Epithelial cell of umbilical artery (primary cell): Measurements from ENCODE around the gene CHTF8. TPM values are rescaled to one million over a fixed set of nuclear protein-coding genes. Genes with fewer than 3 reads are reported as not detected.

Source experiments
- total RNA-seq: library from RNA; depleted of rRNA; stranded (reverse); fragments of >200 nt; gene quantifications from 2 replicates; pipeline ENCODE4 v1.2.3, GENCODE V29; 2014

Gene CHTF8, protein sequence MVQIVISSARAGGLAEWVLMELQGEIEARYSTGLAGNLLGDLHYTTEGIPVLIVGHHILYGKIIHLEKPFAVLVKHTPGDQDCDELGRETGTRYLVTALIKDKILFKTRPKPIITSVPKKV
- total RNA-seq: 59.1 and 66.9 TPM in 2 replicates

DNA sequence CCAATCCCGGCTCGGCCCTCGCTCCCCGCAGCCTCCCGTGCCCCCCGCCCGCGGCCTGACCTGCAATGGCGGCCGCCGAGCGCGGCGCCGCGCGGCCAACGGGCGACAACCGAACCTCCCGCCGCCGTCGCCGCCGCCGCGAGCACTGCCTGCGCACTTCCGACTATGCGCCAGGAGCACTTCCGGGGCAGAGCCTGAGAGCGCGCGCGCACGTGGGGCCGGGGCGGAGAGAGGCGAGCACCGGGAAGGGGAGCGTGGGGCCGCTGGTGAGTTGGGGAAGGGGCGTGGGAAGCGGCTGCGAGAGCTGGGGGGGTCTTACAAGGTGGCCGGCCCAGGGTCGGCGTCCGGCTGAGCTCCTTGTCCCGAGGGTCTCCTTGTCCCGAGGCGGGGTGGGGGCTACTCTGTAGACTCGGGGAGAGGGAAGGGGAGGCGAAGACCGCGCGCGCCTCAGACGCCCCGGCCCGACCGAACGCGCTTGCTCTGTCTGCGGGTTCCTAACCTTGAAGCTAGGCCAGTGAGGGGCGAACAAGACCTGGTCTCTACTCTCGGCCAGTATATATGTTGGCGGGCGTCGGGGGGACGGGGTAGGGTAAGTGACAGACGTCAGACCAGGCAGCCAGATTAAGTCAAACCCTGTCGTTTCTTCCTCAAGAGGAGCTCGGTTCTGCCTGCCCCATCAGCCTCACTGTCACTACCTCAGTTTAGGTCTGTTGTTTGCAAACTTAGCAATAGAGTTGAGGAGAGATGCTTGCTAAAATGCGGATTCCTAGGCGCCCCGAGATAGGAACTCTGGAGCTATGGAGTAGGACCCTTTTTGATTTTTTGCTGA lies at the start of gene CHTF8, which contains the start of gene UTP4:
TSS of gene CHTF8 (minus strand) at position 165 of the 829 bp plus-strand sequence. CDS start 11,130 bp downstream, outside the sequence.
TSS of gene UTP4 (plus strand) at position 226 of the 829 bp plus-strand sequence. CDS start 811 bp downstream, outside the sequence.

DNA sequence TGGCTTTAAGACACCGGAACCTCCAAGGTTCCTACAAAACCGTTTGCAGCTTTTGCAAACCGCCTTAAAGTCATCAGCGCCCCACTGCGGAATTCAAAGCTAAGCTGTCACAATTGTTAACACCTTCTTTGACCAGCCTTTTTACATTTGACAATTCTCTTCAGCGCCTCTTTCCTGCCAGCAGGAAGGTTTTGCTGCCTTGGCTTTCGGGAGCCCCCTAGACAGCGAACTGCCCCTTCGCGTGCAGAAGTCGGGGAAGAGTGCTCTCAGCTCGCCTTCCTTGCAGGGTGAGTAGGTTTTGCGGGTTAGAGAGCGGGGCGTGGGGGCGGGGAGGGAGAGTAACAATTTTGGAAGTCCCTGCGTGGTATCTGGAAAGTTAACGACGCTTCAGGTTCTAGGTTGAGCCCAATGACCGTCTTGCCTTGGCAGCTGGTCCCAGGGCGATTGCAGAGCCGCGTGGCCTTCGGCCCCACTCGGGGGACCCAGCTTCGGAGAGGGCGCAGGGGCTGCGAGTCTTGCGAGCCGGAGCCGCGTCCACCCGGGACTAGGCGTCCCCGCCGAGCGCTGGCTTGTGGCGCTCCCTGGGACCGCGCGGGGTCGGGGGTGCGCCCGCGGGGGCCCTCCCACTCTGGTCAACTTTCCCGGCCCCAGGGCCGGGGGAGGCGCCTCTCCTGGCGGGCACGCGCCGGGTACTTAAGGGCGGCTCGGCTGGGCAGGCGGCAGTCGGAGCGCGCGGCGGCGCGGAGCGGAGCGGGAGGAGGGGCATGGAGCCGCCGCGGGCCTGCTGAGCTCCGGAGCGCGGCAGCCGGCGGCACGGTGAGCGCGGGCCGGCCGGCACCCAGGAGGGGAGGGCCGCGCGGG lies 26.7 kb downstream of the CHTF8 start, which contains the start of gene HAS3:
TSS of gene HAS3 (plus strand) at position 153 of the 861 bp plus-strand sequence. CDS start 3,743 bp downstream, outside the sequence.

Other genes starting within 250 kb of the CHTF8 start
- gene HAS3, start 26.9 kb downstream of the CHTF8 start, total RNA-seq: 0.32 and 1.1 TPM in 2 replicates
- 18.1 and 18.8 TPM in 2 replicates for gene UTP4, start 61 bp upstream of the CHTF8 start, total RNA-seq
- gene SNTB2, start 54.6 kb upstream of the CHTF8 start, total RNA-seq: 20.1 and 37.7 TPM in 2 replicates
- 40.0 and 40.7 TPM in 2 replicates for gene VPS4A, start 178.8 kb upstream of the CHTF8 start, total RNA-seq
- gene PDF, start 198.0 kb upstream of the CHTF8 start, total RNA-seq: 17.2 and 28.0 TPM in 2 replicates
- gene COG8, start 207.0 kb upstream of the CHTF8 start, total RNA-seq: 27.3 and 29.6 TPM in 2 replicates
- gene NIP7, start 207.2 kb upstream of the CHTF8 start, total RNA-seq: 43.2 and 48.5 TPM in 2 replicates
- gene TMED6, start 219.2 kb upstream of the CHTF8 start, total RNA-seq: not detected in 2 replicates